ENCODE measurements around the gene MOCS3.
"Not testable (repeated sequence)": the region's sequence is repeated elsewhere in the genome, so short reads cannot be mapped to it uniquely, and the experiment has no call there.

The MOCS3 gene

DNA sequence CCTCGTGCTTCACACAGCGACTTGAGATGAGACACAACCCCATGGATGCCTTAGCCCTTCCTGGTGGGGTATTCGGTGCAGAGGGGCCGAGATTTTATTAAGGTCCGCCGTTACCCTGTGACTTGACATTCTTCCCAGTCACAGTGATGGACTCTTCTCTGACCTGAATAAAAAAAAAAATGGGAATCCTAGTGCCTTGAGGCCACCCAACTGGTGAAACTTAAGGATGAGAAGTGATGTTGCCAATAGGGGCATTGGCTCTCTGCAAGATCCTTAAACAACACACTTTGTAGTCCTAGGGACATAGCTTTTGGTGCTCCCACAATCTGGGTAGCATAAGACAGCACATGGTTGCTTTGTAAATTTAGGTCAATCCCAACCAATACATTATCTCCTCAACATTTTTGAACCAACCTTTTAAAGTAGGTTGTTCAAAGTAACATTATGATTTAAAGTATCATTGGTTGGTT is 26.6 kb upstream of the MOCS3 start:
- DNase-seq (ENCODE audit: low read depth in 2 of 2), result no peak

DNA sequence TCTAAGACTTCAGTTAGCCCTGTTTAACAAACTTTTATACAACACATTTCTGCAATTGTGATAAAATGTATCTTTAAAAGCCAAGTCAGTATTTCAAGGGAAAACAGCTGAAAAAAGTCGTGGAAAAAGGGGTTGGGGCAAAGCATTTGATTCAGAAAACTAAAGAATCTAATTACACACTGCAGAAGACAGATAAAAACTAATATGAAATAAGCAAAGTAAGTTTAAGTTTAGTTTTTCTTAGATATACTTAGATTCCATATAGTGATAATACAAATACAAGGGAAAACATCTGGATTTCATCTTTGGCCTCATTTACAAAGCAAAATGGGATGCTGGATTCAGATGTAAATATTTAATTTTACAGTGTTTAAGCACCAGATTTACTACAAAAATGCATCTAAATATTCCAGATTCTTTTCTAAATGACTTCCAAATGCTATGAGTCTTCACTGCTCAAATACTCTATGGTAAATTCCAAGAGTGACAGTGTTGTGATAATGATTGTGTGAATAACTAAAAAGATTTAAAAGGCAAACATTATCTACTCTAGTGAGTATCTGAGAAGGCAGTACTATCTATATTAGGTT is 25.8 kb upstream of the MOCS3 start:
- no peak for DNase-seq (ENCODE audit: low read depth in 2 of 2)

DNA sequence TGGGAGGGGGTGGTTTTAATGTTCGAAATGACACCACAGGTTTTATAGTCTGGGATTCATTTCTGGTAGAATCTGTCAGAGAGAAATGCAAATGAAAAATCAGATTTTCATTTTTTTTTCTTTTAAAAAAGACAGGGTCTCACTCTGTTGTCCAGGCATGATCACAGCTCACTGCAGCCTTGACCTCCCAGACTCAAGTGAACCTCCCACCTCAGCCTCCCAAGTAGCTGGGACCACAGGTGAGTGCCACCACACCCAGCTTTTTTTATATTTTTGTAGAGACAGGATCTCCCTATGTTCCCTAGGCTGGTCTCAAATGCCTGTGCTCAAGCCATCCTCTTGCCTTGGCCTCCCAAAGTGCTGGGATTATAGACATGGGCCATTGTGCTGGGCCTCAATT is 25.0 kb upstream of the MOCS3 start:
- no peak for DNase-seq (ENCODE audit: low read depth in 2 of 2)

DNA sequence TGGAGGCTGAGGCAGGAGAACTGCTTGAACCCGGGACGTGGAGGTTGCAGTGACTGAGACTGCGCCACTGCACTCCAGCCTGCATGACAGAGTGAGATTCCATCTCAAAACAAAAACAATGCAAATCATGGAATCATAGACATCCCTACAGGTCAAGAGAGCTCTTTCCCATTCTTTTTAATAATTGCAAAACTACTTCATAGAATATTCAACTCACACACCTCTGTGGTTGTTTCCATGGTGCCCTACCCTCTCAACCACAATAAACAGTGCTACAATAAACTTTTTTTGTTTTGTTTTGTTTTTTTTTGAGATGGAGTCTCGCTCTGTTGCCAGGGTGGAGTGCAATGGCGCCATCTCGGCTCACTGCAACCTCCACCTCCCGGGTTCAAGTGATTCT is 15.5 kb upstream of the MOCS3 start:
- DNase-seq (ENCODE audit: low read depth in 2 of 2), result no peak

DNA sequence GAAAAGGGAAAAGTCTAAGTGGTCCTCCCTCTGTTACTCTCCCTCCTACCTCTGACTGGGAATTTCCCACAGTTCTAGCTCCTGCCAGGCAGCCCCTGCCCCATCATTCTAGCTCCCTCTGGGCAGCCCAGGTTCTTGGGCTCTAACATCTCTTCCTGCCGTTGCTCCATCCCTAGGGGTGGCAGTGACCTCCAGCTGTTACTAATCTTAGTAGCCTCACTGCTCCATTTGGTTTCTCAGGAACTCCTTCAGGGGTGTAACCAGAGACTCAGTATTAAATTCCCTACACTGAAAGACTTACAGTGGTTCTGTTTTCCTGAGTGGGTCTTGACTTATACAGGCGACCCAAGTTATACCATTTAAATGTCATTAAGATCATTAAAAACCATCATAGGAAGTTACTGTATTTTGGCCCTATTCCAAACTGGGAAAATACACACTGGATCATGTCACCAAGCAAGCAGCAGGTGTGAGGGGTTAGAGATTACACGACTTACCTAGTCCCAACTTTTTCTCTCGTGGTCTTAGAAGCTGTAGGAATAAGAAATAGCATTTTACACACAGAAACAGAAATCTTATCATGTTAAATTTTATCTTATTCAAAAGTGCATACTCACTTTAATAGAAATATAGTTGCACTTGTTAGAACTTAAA is 10.4 kb upstream of the MOCS3 start:
- DNase-seq (ENCODE audit: low read depth in 2 of 2), result no peak

DNA sequence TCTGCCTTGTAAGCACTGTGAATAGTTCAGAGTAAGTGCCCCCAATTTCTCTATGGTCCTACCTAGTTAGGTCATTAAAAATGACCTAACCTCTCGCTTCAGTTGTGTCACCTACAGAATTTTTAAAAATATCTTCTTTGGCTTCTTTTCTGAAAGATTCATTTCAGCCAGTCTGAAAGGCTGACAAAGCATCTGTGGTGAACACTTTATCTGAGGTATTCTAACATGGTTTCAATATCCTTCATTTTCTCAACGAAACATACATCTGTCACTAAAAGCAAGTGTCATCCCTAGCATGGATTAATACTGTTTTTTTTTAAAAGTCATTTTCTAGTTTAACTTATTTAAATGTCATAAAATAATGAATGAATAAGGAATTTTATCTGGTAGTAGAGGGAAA is 5.4 kb upstream of the MOCS3 start:
- no peak for DNase-seq (ENCODE audit: low read depth in 2 of 2)

DNA sequence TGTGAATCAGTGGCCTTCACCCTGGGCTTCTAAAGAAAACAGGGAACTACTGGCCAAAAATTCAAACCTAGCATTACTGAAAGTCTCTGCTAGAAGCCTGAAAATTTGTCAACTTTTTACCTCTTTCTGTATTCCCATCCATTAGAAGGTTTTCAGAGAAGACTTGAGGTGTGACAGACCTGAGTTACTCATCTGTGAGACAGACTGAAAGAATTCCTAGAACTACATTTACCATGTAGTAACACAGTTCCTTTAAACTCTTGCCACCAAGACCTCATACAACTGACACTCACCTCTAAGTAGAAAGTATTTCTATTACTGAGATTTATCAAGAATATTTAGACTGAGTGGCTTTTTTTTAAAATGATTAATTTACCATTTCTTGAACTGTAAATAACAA is 4.8 kb upstream of the MOCS3 start:
- DNase-seq (ENCODE audit: low read depth in 2 of 2), result no peak

DNA sequence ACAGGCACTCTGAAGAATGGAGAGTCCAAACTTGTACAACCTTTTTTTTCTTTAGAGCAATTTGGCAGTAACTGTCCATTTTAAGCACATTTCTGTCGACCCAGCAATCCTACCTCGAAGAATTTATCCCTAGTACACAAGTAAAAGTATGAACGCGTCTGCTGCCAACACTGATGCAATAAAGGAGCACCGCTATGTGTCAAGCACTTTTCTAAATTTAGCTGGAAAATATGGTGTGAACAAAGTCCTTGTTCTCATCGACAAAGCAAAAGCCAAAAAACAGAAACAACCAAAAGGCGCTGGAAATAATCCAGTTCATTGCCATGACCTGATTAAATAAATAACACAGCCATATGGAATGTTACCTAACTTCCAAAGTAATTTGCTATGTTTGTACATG is 1.3 kb upstream of the MOCS3 start:
- DNase-seq (ENCODE audit: low read depth in 2 of 2), result no peak

DNA sequence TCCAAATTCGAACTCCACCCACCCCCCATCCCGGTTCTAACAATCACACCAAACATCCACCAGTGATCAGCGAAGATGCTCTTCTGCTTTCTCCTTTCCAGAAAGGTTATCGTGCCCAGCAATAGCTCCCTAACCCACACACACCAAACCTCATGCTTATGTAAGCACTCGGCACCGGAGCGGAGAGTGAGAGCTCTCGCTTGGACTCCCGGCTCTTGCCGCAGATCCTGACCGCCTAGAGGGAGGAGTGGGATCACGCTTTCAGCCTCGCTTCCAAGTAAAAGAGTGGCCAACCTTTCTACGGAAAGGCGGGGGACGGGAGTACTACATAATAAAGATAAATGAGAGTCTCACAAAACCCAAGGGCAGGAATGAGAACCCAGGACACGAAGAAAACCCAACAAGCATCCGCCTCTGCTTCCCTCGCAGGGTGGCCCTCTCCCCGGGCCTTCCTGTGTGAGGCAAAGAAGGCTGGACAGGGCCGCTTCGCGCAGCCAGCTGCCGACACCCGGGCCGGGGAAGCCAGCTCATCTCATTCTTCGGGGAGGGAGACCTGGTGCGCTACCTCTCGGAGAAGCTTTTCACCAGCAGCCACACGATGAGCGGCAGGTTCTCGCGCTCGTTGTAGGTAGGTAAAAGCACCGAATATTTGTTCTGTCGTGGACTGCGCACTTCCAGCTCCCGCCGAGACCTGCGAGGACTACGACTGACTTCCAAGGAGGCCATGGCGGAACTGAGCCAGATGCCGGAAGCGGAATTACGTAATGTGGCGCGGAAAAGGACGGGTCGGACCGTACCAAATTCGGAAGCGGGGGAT is 612 bp upstream of the MOCS3 start, which contains the start of gene DPM1:
Gene DPM1 (minus strand): TSS at position 735 of the 817 bp plus-strand sequence. CDS start 9 bp downstream, at position 726.
- peak; percentile 65 to 77 for DNase-seq (ENCODE audit: low read depth in 2 of 2)

DNA sequence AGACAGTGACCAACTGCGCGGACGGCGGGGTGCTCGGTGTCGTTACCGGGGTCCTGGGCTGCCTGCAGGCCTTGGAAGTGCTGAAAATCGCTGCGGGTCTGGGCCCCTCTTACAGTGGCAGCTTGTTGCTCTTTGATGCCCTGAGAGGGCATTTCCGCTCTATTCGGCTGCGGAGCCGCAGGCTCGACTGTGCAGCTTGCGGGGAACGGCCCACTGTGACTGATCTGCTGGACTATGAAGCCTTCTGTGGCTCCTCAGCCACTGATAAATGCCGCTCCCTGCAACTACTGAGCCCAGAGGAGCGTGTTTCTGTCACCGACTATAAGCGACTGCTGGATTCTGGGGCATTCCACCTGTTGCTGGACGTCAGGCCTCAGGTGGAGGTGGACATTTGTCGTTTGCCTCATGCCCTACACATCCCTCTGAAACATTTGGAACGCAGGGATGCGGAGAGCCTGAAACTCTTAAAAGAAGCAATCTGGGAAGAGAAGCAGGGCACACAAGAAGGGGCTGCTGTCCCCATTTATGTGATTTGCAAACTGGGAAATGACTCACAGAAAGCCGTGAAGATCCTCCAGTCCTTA is 1.0 kb downstream of the MOCS3 start:
- no peak for DNase-seq (ENCODE audit: low read depth in 2 of 2)

DNA sequence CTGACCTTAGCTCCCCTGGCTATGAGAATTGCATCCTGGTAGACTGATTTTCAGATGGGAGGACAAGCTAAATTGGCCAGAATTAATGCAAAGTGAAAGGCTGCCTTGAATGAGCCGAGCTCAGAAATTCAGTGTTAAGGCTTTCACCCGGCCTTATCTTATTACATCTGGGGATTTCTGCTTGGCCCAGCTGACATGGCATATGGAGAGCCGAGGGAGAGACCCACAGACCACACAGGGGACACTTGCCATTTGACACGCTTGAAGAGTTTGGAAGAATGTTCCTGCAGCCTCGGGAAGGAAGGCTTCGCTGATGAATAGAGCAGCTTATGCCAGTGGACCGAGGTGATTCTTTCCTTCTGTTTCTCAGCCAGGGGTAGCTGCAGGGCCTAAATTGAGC is 9.0 kb downstream of the MOCS3 start:
- no peak for DNase-seq (ENCODE audit: low read depth in 2 of 2)

DNA sequence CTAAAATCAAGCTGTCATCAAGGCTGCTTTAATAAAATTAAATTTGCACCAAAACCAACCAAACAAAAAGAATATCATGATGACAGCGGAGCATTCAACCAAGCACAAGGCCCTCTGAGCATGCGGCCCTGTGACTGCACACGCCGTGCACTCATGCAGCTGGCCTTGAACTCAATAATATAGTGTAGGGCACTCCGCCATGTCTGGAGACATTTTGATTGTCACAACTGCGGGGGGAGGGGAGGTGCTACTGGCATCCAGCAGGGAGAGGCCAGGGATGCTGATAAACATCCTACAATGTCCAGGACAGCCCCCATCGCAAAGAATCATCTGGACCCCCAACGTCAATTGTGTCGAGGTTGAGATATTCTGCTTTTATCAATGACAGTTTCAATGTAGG is 9.7 kb downstream of the MOCS3 start:
- DNase-seq (ENCODE audit: low read depth in 2 of 2), result no peak

DNA sequence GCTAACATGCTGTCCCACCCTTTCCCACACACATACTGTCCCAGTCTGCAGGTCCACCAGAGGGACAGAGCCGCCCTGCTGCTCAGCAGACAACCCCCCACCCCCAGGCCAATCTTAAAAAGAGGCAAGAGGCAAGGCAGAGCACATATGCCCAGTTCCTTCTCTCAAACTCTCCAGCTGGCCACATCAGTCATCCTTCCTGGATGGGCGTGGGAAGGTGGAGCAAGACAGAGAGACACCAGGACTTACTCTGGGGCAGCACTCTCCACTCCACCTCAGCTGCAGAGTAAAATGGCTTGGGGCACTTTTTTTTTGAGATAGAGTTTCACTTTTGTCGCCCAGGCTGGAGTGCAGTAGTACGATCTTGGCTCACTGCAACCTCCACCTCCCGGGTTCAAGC is 10.8 kb downstream of the MOCS3 start:
- no peak for DNase-seq (ENCODE audit: low read depth in 2 of 2)

DNA sequence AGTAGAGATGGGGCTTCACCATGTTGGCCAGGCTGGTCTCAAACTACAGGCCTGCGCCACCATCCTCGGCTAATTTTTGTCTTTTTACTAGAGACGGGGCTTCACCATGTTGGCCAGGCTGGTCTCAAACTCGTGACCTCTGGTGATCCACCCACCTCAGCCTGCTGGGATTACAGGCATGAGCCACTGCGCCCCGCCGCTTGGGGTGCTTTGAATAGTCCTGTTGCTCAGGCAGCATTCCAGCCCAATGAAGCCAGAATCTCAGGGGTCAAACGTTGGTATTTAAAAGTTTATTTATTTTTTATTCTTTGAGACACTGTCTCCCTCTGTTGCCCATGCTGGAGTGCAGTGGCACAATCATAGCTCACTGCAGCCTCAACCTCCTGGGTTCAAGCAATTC is 11.3 kb downstream of the MOCS3 start:
- DNase-seq (ENCODE audit: low read depth in 2 of 2), result no peak

DNA sequence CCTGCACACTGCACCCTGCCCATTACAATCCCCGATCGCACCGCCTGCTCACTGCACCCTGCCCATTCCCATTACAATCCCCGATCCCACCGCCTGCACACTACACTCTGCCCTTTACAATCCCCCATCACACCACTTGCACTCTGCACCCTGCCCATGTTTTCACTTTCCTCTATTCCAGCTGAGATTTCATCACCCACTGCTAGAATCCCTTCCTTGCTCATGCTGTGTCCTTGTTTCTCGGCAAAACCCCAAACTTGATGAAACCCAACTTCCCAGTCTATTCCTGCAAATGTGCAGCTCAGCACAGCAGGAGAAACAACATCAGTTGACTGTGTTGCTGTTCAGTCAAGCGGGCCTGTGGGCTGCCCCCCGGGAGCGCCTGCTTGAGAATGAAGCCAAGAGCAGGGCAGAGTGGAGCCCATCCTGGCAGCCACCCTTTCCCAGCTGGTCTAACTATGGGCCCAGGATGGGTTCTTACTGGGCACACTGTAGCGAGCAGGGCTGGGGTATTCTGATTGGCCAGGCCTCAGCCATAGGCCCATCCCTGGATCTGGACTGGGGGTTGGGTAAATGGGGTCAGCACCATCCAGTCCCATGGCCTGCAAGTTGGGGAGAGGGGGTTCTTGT is 17.2 kb downstream of the MOCS3 start:
- no peak for DNase-seq (ENCODE audit: low read depth in 2 of 2)

DNA sequence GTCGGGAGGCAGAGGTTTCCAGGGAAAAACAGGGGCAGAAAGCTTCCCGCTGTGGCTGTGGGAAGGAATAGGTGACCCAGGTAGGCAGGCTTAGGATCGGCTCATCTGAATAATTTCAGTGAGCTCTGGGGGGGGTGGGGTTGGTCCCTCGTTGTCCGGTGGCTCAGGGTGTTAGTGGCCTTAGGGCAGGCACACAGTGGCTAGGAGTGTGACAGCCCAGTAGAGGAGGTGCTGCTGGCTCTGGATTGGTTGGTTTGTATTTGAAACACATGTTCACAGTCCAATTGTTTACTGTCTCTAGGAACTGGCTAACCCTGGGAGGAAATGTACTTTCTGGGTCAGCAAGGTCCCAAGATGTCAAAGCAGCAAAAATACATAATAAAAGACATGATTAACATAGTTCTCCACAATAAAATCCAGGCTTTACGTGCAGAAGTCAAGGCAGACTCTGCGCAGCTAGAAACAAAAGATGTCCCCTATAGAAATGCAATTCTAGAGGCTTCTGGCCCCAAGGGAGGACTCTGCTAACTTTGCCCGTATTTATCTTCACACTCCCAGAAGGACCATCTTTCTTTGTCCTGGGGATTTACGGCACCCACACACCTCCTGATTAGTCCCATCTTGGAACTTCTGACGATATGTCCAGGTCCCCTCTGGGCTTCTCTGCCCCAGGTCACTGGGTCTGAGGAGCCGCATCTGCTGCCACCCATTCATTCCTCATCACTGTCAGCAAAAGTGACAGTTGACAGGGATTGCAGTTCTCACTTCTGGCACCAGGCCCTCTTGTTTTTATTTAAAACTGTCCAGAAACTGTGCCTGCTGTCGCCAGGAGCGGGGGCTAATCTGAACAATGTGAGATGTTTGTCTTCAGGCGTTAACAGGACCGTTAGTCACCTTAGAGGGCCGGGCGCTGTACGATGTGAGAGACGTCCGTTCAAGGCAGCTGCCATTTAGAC is 18.7 kb downstream of the MOCS3 start:
- no peak for DNase-seq (ENCODE audit: low read depth in 2 of 2)

DNA sequence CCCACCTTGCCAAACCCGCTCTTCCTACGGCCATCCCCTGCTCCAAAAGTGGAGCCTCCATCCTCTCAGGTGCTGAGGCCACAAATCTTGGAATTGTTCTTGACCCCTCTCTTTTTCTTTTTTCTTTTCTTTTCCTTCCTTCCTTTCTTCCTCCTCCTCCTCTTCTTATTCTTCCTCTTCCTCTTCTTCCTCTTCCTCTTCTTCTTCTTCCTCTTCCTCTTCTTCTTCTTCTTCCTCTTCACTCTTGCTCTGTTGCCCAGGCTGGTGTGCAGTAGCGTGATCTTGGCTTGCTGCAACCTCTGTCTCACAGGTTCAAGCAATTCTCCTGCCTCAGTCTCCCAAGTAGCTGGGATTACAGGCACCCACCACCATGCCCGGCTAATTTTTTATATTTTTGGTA is 19.9 kb downstream of the MOCS3 start:
- DNase-seq (ENCODE audit: low read depth in 2 of 2), result not testable (repeated sequence)

DNA sequence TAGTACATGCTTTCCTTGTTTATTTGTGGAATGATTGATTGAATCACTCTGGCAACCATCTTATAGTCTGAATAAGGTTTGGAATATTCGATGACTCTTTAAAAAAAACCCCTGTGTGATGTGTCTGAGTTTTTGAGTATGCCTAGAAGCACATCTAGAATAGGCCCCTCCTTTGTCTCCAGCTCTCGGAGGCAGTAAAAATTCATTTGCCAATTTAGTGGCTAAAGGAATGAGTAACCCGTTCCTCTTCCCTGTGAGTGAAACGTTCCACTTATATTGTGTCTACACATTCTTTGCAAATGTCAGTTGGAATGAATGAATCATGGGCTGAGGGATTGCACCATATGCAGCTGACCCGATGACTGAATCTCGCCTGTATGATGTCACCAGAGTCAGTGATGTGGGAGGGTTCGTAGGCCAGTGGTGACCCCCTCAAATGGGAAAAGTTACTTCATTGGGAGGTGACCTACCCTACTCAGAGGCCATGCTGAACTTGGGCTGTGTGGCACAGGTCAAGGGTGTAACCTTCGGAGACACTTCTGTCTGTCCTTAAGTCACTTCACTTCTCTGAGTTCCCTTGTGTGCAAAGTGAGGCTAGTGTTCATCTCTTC is 21.6 kb downstream of the MOCS3 start:
- DNase-seq (ENCODE audit: low read depth in 2 of 2), result no peak

DNA sequence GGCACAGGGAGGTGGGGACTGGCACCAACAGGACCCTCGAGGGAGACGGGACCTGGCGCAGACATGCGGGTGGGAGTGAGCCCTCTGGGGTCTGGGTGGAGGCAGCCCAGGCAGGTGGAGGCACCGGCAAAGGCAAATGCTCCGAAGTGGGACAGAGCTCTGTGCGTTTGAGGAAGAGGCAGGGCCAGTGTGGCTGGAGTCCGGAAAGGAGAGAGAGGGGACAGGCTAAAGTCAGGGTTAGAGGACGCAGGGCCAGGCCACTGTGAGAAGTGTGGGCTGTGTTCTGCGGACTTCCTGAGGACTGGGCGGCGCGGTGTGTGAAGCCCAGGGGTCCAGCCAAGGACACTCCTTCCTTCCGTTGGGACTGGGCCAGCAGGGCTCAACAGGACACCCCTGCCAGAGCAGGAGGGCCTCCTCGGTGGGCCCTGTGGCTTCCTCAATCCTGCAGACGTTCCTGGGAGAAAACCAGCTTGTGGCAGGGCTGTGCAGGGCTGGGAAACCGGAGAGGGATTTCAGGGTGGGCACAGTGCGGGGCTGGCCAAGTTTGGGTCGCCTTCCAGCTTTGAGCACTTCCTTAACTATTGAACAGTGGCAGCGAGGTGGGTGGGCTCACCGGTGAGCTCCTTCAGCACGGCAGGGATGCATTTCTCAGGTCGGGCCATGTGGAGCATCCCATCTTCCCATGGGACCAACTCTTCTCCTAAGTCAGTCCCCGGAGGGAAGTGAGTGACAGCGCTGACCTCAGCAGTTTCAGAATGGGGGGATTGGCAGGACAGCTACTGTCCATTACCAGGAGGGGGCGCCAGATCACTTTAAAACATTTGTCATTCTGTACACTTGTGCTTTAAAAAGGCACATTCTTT is 22.5 kb downstream of the MOCS3 start:
- peak in 1 of 2 donors; percentile 33 for DNase-seq (ENCODE audit: low read depth in 2 of 2)

DNA sequence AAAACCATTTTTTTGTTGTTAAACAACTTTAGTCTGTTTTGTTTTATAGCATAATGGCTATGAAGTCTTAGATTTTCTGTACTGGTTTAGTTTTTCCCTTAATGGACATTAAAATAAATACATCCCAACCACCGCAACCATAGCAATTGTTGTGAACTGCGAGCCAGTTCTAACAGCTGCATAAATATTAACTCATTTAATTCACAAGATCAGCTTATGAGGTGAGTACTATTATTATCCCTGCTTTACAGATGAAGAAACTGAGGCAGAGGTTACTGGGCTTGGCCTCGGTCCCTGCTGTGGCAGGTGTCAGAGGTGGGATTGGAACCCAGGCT is 23.1 kb downstream of the MOCS3 start:
- no peak for DNase-seq (ENCODE audit: low read depth in 2 of 2)

All from stimulated activated CD8-positive, alpha-beta memory T cell treated with anti-CD3 and anti-CD28 coated beads, Interleukin-15, amount 100 ng/mL, for 4 hours (primary cell).